Endothelial cell (in vitro differentiated cells): ENCODE measurements around the gene SRGAP3. TPM values are rescaled to one million over a fixed set of nuclear protein-coding genes. Genes with fewer than 3 reads are reported as not detected.

Experiments used
- DNase-seq: peaks from one replicate; pipeline ENCODE4 v3.0.0; 2021; ENCODE audit warnings: low spot score
- H3K27ac Mint-ChIP-seq: one replicate; pipeline ENCODE4 v1.8.0; 2021; ENCODE audit warnings: mixed read lengths, inconsistent platforms; ENCODE audit not compliant: unreplicated experiment
- H3K27me3 Mint-ChIP-seq: one replicate; pipeline ENCODE4 v1.8.0; 2021; ENCODE audit warnings: mild to moderate bottlenecking, moderate library complexity, mixed read lengths, inconsistent platforms; ENCODE audit not compliant: unreplicated experiment
- H3K36me3 Mint-ChIP-seq: one replicate; pipeline ENCODE4 v1.8.0; 2021; ENCODE audit warnings: mild to moderate bottlenecking, low read depth, mixed read lengths, inconsistent platforms; ENCODE audit not compliant: unreplicated experiment
- H3K4me1 Mint-ChIP-seq: one replicate; pipeline ENCODE4 v1.8.0; 2021; ENCODE audit warnings: mild to moderate bottlenecking, mixed read lengths, inconsistent platforms; ENCODE audit not compliant: unreplicated experiment
- H3K4me3 Mint-ChIP-seq: one replicate; pipeline ENCODE4 v1.8.0; 2021; ENCODE audit warnings: mild to moderate bottlenecking, mixed read lengths, inconsistent platforms; ENCODE audit not compliant: unreplicated experiment
- H3K9me3 Mint-ChIP-seq: one replicate; pipeline ENCODE4 v1.8.0; 2021; ENCODE audit warnings: mixed read lengths, inconsistent platforms; ENCODE audit not compliant: unreplicated experiment
- total RNA-seq: library from RNA; stranded (reverse); fragmentation: NEBNext Ultra II Directional; extraction: Animal tissue kit (Norgen Biotek cat#: 25700); gene quantifications from one replicate; pipeline ENCODE4 v1.2.1, GENCODE V29; 2021; ENCODE audit not compliant: unreplicated experiment
- TF ChIP-seq, protein P1 (sequence below): fragments of 200-600 bp; sonication (generic); IDR thresholded peaks from one replicate; pipeline ENCODE4 v1.5.0; 2021; ENCODE audit warnings: antibody characterized with exemption; ENCODE audit not compliant: unreplicated experiment

The SRGAP3 gene
- total RNA-seq, 1 donor from 2014 or later = 12.0 TPM

GRCh38 chr3:9032231-9032777 is 217.1 kb downstream of the SRGAP3 start:
- H3K36me3 Mint-ChIP-seq = no peaks in the 10 kb centered on the region
- H3K27me3 Mint-ChIP-seq = no peaks in the 10 kb centered on the region
- DNase-seq = no peak
- H3K4me1 Mint-ChIP-seq = peaks cover 5% of the 10 kb centered on the region
- TF ChIP-seq, protein P1, sequence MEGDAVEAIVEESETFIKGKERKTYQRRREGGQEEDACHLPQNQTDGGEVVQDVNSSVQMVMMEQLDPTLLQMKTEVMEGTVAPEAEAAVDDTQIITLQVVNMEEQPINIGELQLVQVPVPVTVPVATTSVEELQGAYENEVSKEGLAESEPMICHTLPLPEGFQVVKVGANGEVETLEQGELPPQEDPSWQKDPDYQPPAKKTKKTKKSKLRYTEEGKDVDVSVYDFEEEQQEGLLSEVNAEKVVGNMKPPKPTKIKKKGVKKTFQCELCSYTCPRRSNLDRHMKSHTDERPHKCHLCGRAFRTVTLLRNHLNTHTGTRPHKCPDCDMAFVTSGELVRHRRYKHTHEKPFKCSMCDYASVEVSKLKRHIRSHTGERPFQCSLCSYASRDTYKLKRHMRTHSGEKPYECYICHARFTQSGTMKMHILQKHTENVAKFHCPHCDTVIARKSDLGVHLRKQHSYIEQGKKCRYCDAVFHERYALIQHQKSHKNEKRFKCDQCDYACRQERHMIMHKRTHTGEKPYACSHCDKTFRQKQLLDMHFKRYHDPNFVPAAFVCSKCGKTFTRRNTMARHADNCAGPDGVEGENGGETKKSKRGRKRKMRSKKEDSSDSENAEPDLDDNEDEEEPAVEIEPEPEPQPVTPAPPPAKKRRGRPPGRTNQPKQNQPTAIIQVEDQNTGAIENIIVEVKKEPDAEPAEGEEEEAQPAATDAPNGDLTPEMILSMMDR = no peak
- H3K4me3 Mint-ChIP-seq = no peak overlapping the region
- H3K9me3 Mint-ChIP-seq = no peaks in the 10 kb centered on the region
- no peak overlapping the region for H3K27ac Mint-ChIP-seq

DNA sequence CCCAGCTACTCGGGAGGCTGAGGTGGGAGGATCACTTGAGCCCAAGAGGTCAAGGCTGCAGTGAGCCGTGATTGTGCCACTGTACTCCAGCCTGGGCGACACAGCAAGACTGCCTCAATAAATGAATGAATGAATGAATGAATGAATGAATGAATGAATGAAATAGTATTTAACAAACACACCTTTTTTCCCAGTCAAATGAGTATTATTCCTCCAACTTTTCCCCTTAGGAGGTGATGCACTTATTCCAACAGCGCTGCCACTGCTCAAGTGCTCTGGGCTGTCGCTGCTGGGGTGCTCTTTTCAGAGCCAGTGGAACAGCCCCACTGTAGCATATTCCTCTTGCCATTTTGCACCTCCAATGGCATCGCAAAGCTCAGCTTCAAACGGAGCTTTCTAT is 219.4 kb downstream of the SRGAP3 start:
- Mint-ChIP-seq H3K27ac (no peak overlapping the region), H3K4me3 (no peak overlapping the region), H3K36me3 (no peaks in the 10 kb centered on the region), H3K4me1 (no peaks in the 10 kb centered on the region), H3K27me3 (no peaks in the 10 kb centered on the region), H3K9me3 (no peaks in the 10 kb centered on the region)
- no peak for DNase-seq
- TF ChIP-seq, protein P1 = no peak

GRCh38 chr3:9028134-9028533 is 221.3 kb downstream of the SRGAP3 start:
- no peak overlapping the region for H3K27ac Mint-ChIP-seq
- no peaks in the 10 kb centered on the region for H3K4me1 Mint-ChIP-seq
- no peaks in the 10 kb centered on the region for H3K9me3 Mint-ChIP-seq
- H3K27me3 Mint-ChIP-seq = no peaks in the 10 kb centered on the region
- no peak for DNase-seq
- H3K4me3 Mint-ChIP-seq = no peak overlapping the region
- no peaks in the 10 kb centered on the region for H3K36me3 Mint-ChIP-seq
- TF ChIP-seq, protein P1 = no peak

DNA sequence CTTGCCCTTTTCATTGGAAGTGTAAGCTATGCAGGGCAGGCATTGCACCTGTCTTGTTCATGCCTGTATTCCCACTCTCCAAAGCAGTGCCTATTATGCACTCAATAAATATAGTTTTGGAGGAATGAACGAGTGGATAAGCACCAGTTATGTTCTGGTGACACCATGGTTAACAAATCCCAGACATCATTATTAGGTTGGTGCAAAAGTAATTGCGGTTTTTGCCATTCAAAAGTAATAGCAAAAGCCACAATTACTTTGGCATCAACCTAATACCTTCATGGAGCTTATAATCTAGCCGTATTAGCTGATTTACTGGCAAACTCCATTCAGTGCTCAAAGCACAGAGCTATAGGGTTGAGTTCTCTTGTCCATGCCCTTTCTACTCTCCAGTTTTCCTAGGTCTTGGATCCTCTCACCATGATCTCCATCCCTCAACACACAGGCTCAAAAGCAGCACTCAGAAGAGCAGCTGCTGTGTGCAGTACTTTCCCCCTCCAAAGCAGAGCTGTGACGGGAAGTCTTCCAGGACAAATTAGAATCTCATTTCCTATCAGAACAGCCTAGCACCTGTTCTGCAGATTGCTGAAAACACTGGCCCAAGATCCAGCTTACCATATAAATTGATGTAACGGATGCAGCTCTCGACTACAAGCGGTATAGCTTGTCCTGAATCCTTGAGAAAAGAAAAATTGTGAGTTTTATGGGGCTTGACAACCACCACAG is 223.0 kb downstream of the SRGAP3 start:
- Mint-ChIP-seq H3K27ac (no peak overlapping the region), H3K4me3 (no peak overlapping the region), H3K36me3 (no peaks in the 10 kb centered on the region), H3K27me3 (no peaks in the 10 kb centered on the region), H3K9me3 (no peaks in the 10 kb centered on the region), H3K4me1 (no peaks in the 10 kb centered on the region)
- no peak for DNase-seq
- TF ChIP-seq, protein P1 = no peak

GRCh38 chr3:9024341-9024740 is 225.1 kb downstream of the SRGAP3 start:
- H3K27ac Mint-ChIP-seq = no peak overlapping the region
- H3K4me3 Mint-ChIP-seq = no peak overlapping the region
- H3K9me3 Mint-ChIP-seq = no peaks in the 10 kb centered on the region
- DNase-seq = no peak
- no peaks in the 10 kb centered on the region for H3K36me3 Mint-ChIP-seq
- no peaks in the 10 kb centered on the region for H3K4me1 Mint-ChIP-seq
- peaks cover 4% of the 10 kb centered on the region for H3K27me3 Mint-ChIP-seq
- TF ChIP-seq, protein P1 = no peak
